Measurements from ENCODE around the gene SAFB.

The SAFB gene

GRCh38 chr19:5637971-5638370, 15.1 kb downstream of the SAFB start:
- TF ChIP-seq CTCF (conservative IDR thresholded peaks at IDR 0.05) (no peak), ZFX (IDR thresholded peaks at IDR 0.05) (no peak)

GRCh38 chr19:5641171-5641570, 18.3 kb downstream of the SAFB start:
- TF ChIP-seq CTCF (conservative IDR thresholded peaks at IDR 0.05) (no peak), ZFX (IDR thresholded peaks at IDR 0.05) (no peak)
- no peak overlapping the region for H3K27ac ChIP-seq

More at GRCh38 chr19:5637971-5638370, 15.1 kb downstream of the SAFB start:
- no peak overlapping the region for H3K27ac ChIP-seq

- TF ChIP-seq ZFX (IDR thresholded peaks at IDR 0.05) (no peak), CTCF (conservative IDR thresholded peaks at IDR 0.05) (no peak)
- no peak overlapping the region for H3K27ac ChIP-seq
These were observed 19.3 kb downstream of the SAFB start for GRCh38 chr19:5642204-5642603.

GRCh38 chr19:5643060-5643459, 20.2 kb downstream of the SAFB start:
- no peak overlapping the region for H3K27ac ChIP-seq
- TF ChIP-seq ZFX (IDR thresholded peaks at IDR 0.05) (no peak), CTCF (conservative IDR thresholded peaks at IDR 0.05) (no peak)

GRCh38 chr19:5644037-5644436, 21.2 kb downstream of the SAFB start:
- no peak overlapping the region for H3K27ac ChIP-seq
- TF ChIP-seq CTCF (conservative IDR thresholded peaks at IDR 0.05) (no peak), ZFX (IDR thresholded peaks at IDR 0.05) (no peak)

- TF ChIP-seq ZFX (IDR thresholded peaks at IDR 0.05): no peak
- no peak for TF ChIP-seq CTCF (conservative IDR thresholded peaks at IDR 0.05)
- H3K27ac ChIP-seq: no peak overlapping the region
These were observed 22.5 kb downstream of the SAFB start for GRCh38 chr19:5645409-5645808.

- no peak overlapping the region for H3K27ac ChIP-seq
- TF ChIP-seq CTCF (conservative IDR thresholded peaks at IDR 0.05) (no peak), ZFX (IDR thresholded peaks at IDR 0.05) (no peak)
These were observed 23.8 kb downstream of the SAFB start for GRCh38 chr19:5646703-5647102.
